Neural cell (in vitro differentiated cells): ENCODE results near the gene TM9SF2. TPM values are rescaled to one million over a fixed set of nuclear protein-coding genes. Genes with fewer than 3 reads are reported as not detected.

Experiments used
- H2AFZ ChIP-seq: fragments of 200-600, 300-800 bp; sonication (generic), shearing (Covaris generic); 2 replicates; pipeline ENCODE4 v1.6.0; 2014; ENCODE audit warnings: low read depth, mild to moderate bottlenecking, antibody characterized with exemption, low read length, moderate library complexity
- H3F3A ChIP-seq: fragments of 200-600 bp; shearing (Covaris generic); 2 replicates; pipeline ENCODE4 v1.6.1; 2016; ENCODE audit warnings: mild to moderate bottlenecking, moderate library complexity, mixed read lengths, antibody characterized with exemption, low read length; ENCODE audit not compliant: insufficient read depth, poor library complexity, severe bottlenecking
- H3K27ac ChIP-seq: fragments of 200-600, 300-800 bp; sonication (generic), shearing (Covaris generic); 2 replicates; pipeline ENCODE4 v1.5.1; 2014; ENCODE audit warnings: mild to moderate bottlenecking, low read length, moderate library complexity
- H3K27me3 ChIP-seq: fragments of 300-800, 200-600 bp; sonication (generic), shearing (Covaris generic); 2 replicates; pipeline ENCODE4 v1.6.0; 2014; ENCODE audit warnings: mild to moderate bottlenecking, low read depth, low read length, moderate library complexity; ENCODE audit not compliant: insufficient read depth
- H3K36me3 ChIP-seq: fragments of 300-800, 200-600 bp; sonication (generic), shearing (Covaris generic); 2 replicates; pipeline ENCODE4 v1.5.1; 2014; ENCODE audit warnings: mild to moderate bottlenecking, antibody characterized with exemption, low read length, moderate library complexity; ENCODE audit not compliant: insufficient read depth
- H3K4me2 ChIP-seq: fragments of 300-800, 200-600 bp; sonication (generic), shearing (Covaris generic); 2 replicates; pipeline ENCODE4 v1.6.0; 2014; ENCODE audit warnings: mild to moderate bottlenecking, low read length
- H3K4me3 ChIP-seq: fragments of 300-800, 200-600 bp; sonication (generic), shearing (Covaris generic); 2 replicates; pipeline ENCODE4 v1.5.1; 2014; ENCODE audit warnings: mild to moderate bottlenecking, low read length, moderate library complexity
- H3K79me2 ChIP-seq: fragments of 200-600 bp; shearing (Covaris generic); replicated peaks from 2 replicates; pipeline ENCODE4 v1.6.0; 2014; ENCODE audit warnings: mild to moderate bottlenecking, low read length, moderate library complexity; ENCODE audit not compliant: insufficient read depth
- H3K9ac ChIP-seq: fragments of 300-800, 200-600 bp; sonication (generic), shearing (Covaris generic); 2 replicates; pipeline ENCODE4 v1.6.1; 2016; ENCODE audit warnings: mild to moderate bottlenecking, low read length, mixed read lengths
- H3K9me2 ChIP-seq: fragments of 200-600 bp; shearing (Covaris generic); 2 replicates; pipeline ENCODE4 v1.6.1; 2016; ENCODE audit warnings: mild to moderate bottlenecking, low read length, mixed read lengths; ENCODE audit not compliant: insufficient read depth
- H3K9me3 ChIP-seq: fragments of 200-600, 300-800 bp; sonication (generic), shearing (Covaris generic); 2 replicates; pipeline ENCODE4 v1.6.1; 2016; ENCODE audit warnings: mild to moderate bottlenecking, mixed run types, low read length, moderate library complexity, mixed read lengths
- H4K20me1 ChIP-seq: fragments of 200-600 bp; shearing (Covaris generic); 2 replicates; pipeline ENCODE4 v1.6.1; 2016; ENCODE audit warnings: mild to moderate bottlenecking, mixed run types; ENCODE audit not compliant: insufficient read depth
- EP300 ChIP-seq: fragments of 450-650 bp; conservative IDR thresholded peaks from 2 replicates; pipeline ENCODE4 v1.6.1; 2014; ENCODE audit warnings: antibody characterized with exemption, mild to moderate bottlenecking, moderate library complexity; ENCODE audit not compliant: poor library complexity, severe bottlenecking
- EZH2 ChIP-seq: fragments of 200-600, 300-800 bp; shearing (Covaris generic), sonication (generic); IDR thresholded peaks from 2 replicates; pipeline ENCODE4 v1.6.1; 2014; ENCODE audit warnings: antibody characterized with exemption, low read length, borderline replicate concordance, mild to moderate bottlenecking; ENCODE audit not compliant: insufficient read depth, poor library complexity, severe bottlenecking
- POLR2AphosphoS5 ChIP-seq: IDR thresholded peaks from 2 replicates; pipeline ENCODE4 v1.6.1; 2012
- RAD21 ChIP-seq: fragments of 450-650 bp; conservative IDR thresholded peaks from 2 replicates; pipeline ENCODE4 v1.6.1; 2014; ENCODE audit warnings: antibody characterized with exemption, mild to moderate bottlenecking, moderate library complexity
- REST ChIP-seq: IDR thresholded peaks from 2 replicates; pipeline ENCODE4 v1.6.1; 2012; ENCODE audit warnings: borderline replicate concordance
- polyA plus RNA-seq: library from polyadenylated mRNA; depleted of rRNA; stranded (reverse); fragments of >200 nt; gene quantifications from 2 replicates; pipeline ENCODE4 v1.2.3, GENCODE V29; 2014
- TF ChIP-seq, protein P1 (sequence below): fragments of 450-650 bp; IDR thresholded peaks from 2 replicates; pipeline ENCODE4 v1.5.1; 2014; ENCODE audit warnings: antibody characterized with exemption, mild to moderate bottlenecking, moderate library complexity; ENCODE audit not compliant: poor library complexity, severe bottlenecking

Gene TM9SF2
- polyA plus RNA-seq, 1 donor from 2014 or later, result 128 TPM

- no peak overlapping the region for H3K4me3 ChIP-seq
These were observed 32.2 kb upstream of the TM9SF2 start for GRCh38 chr13:99469041-99469440.

DNA sequence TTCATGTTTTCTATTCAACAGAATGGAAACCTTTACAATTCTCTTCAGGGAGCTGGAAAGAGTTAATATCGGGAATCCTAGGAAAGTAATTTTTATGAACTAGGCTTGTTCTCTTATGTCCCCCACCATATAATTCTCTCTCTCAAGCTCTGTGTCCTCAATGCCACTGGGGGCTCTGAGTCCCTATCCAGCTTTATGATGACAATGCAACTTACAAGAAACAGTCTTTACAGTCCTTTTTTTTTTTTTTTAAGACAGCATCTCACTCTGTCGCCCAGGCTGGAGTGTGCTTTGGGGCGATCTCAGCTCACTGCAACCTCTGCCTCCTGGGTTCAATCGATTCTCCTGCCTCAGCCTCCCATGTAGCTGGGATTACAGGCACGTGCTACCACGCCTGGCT lies 31.2 kb upstream of the TM9SF2 start:
- Histone ChIP-seq H3K4me3 (no peak overlapping the region), H3K9ac (no peak overlapping the region), H3K9me2 (no peaks in the 10 kb centered on the region), H3K4me2 (no peak overlapping the region), H3K36me3 (no peaks in the 10 kb centered on the region), H3F3A (no peaks in the 10 kb centered on the region), H3K27me3 (no peaks in the 10 kb centered on the region), H3K79me2 (no peaks in the 10 kb centered on the region), H3K9me3 (no peaks in the 10 kb centered on the region), H3K27ac (no peak overlapping the region), H2AFZ (no peak overlapping the region), H4K20me1 (no peaks in the 10 kb centered on the region)
- TF ChIP-seq, protein P1, sequence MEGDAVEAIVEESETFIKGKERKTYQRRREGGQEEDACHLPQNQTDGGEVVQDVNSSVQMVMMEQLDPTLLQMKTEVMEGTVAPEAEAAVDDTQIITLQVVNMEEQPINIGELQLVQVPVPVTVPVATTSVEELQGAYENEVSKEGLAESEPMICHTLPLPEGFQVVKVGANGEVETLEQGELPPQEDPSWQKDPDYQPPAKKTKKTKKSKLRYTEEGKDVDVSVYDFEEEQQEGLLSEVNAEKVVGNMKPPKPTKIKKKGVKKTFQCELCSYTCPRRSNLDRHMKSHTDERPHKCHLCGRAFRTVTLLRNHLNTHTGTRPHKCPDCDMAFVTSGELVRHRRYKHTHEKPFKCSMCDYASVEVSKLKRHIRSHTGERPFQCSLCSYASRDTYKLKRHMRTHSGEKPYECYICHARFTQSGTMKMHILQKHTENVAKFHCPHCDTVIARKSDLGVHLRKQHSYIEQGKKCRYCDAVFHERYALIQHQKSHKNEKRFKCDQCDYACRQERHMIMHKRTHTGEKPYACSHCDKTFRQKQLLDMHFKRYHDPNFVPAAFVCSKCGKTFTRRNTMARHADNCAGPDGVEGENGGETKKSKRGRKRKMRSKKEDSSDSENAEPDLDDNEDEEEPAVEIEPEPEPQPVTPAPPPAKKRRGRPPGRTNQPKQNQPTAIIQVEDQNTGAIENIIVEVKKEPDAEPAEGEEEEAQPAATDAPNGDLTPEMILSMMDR, result no peak
- no peak for TF ChIP-seq REST
- no peak for TF ChIP-seq RAD21
- TF ChIP-seq EZH2, result no peak
- no peak for TF ChIP-seq POLR2AphosphoS5

More at GRCh38 chr13:99469041-99469440, 32.2 kb upstream of the TM9SF2 start:
- Histone ChIP-seq H3K27ac (no peak overlapping the region), H2AFZ (no peak overlapping the region), H3K4me2 (no peak overlapping the region), H3F3A (no peaks in the 10 kb centered on the region), H3K79me2 (no peaks in the 10 kb centered on the region), H3K9me2 (no peaks in the 10 kb centered on the region), H3K27me3 (no peaks in the 10 kb centered on the region), H3K9me3 (no peaks in the 10 kb centered on the region), H4K20me1 (no peaks in the 10 kb centered on the region), H3K36me3 (no peaks in the 10 kb centered on the region), H3K9ac (no peak overlapping the region)
- TF ChIP-seq REST (no peak), EP300 (peak; percentile 60)
